ENCODE results near the gene PDZK1IP1.
"Not testable (repeated sequence)": the region's sequence is repeated elsewhere in the genome, so short reads cannot be mapped to it uniquely, and the experiment has no call there.

DNA sequence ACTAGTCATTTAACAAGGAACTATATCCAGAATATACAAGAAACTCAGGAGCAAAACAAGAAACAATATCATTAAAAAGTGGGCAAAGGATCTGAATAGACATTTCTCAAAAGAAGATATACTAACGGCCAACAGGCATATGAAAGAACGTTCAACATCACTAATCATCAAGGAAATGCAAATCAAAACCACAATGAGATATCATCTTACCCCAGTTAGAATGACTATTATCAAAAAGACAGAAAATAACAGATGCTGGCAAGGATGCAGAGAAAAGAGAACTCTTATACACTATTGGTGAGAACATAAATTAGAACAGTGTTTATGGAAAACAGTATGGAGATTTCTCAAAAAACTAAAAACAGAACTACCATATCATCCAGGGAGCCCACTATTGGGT lies 13.7 kb upstream of the PDZK1IP1 start:
- TF ChIP-seq, protein P1, sequence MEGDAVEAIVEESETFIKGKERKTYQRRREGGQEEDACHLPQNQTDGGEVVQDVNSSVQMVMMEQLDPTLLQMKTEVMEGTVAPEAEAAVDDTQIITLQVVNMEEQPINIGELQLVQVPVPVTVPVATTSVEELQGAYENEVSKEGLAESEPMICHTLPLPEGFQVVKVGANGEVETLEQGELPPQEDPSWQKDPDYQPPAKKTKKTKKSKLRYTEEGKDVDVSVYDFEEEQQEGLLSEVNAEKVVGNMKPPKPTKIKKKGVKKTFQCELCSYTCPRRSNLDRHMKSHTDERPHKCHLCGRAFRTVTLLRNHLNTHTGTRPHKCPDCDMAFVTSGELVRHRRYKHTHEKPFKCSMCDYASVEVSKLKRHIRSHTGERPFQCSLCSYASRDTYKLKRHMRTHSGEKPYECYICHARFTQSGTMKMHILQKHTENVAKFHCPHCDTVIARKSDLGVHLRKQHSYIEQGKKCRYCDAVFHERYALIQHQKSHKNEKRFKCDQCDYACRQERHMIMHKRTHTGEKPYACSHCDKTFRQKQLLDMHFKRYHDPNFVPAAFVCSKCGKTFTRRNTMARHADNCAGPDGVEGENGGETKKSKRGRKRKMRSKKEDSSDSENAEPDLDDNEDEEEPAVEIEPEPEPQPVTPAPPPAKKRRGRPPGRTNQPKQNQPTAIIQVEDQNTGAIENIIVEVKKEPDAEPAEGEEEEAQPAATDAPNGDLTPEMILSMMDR (conservative IDR thresholded peaks at IDR 0.05; ENCODE audit: low read depth, low read length), result not testable (repeated sequence)
- TF ChIP-seq POLR2A (IDR thresholded peaks at IDR 0.05; ENCODE audit: low read depth, low read length), result not testable (repeated sequence)
